Forelimb muscle (tissue), 1 donor: ENCODE results near the gene MOSPD3. TPM values are rescaled to one million over a fixed set of nuclear protein-coding genes. Genes with fewer than 3 reads are reported as not detected.

ENCODE experiments used
- polyA plus RNA-seq: library from polyadenylated mRNA; unstranded; fragments of 120-200 nt; gene quantifications from one replicate; pipeline ENCODE4 v1.2.1, GENCODE V29; 2013; ENCODE audit not compliant: insufficient read length

The MOSPD3 gene
- polyA plus RNA-seq, 1 donor, result 17.1 TPM

Other genes starting within 250 kb of the MOSPD3 start
- gene PILRA, start 239.1 kb upstream of the MOSPD3 start, polyA plus RNA-seq, result 2.6 TPM
- gene ZCWPW1, start 183.8 kb upstream of the MOSPD3 start, polyA plus RNA-seq, result 5.9 TPM
- 34.2 TPM for gene MEPCE, start 182.7 kb upstream of the MOSPD3 start, polyA plus RNA-seq
- gene PPP1R35, start 176.0 kb upstream of the MOSPD3 start, polyA plus RNA-seq, result 16.7 TPM
- gene SPACDR, start 148.3 kb upstream of the MOSPD3 start, polyA plus RNA-seq, result 1.7 TPM
- gene TSC22D4, start 133.3 kb upstream of the MOSPD3 start, polyA plus RNA-seq, result 49.8 TPM
- 1.8 TPM for gene NYAP1, start 128.6 kb upstream of the MOSPD3 start, polyA plus RNA-seq
- gene AGFG2, start 73.3 kb upstream of the MOSPD3 start, polyA plus RNA-seq, result 10.4 TPM
- gene SAP25, start 38.6 kb upstream of the MOSPD3 start, polyA plus RNA-seq, result 3.5 TPM
- gene LRCH4, start 26.4 kb upstream of the MOSPD3 start, polyA plus RNA-seq, result 25.3 TPM
- 1.0 TPM for gene FBXO24, start 26.2 kb upstream of the MOSPD3 start, polyA plus RNA-seq
- 224 TPM for gene PCOLCE, start 10.2 kb upstream of the MOSPD3 start, polyA plus RNA-seq
- 0.90 TPM for gene TFR2, start 29.0 kb downstream of the MOSPD3 start, polyA plus RNA-seq
- gene ACTL6B, start 43.9 kb downstream of the MOSPD3 start, polyA plus RNA-seq, result not detected
- 139 TPM for gene GNB2, start 61.2 kb downstream of the MOSPD3 start, polyA plus RNA-seq
- gene GIGYF1, start 81.7 kb downstream of the MOSPD3 start, polyA plus RNA-seq, result 30.2 TPM
- 21.0 TPM for gene POP7, start 93.6 kb downstream of the MOSPD3 start, polyA plus RNA-seq
- gene EPO, start 107.9 kb downstream of the MOSPD3 start, polyA plus RNA-seq, result 0.18 TPM
- not detected for gene ZAN, start 121.1 kb downstream of the MOSPD3 start, polyA plus RNA-seq
- gene EPHB4, start 215.0 kb downstream of the MOSPD3 start, polyA plus RNA-seq, result 38.8 TPM
- gene SLC12A9, start 240.2 kb downstream of the MOSPD3 start, polyA plus RNA-seq, result 20.7 TPM